Left lobe of liver (tissue), 2 donors: Measurements from ENCODE around the gene NEGR1. TPM values are rescaled to one million over a fixed set of nuclear protein-coding genes. Genes with fewer than 3 reads are reported as not detected.

Experiments
- ATAC-seq: fragments of 200-7000 bp; cut with Tn5 transposase; one replicate; pipeline ENCODE4 v1.9.1; 2020; ENCODE audit warnings: mild to moderate bottlenecking, moderate library complexity
- DNase-seq: peaks from one replicate; pipeline ENCODE4 v3.0.0-alpha.2; 2020; ENCODE audit warnings: low spot score
- total RNA-seq: library from RNA; stranded (reverse); gene quantifications from one replicate; pipeline ENCODE4 v1.2.1, GENCODE V29; 2021
- donor health status: DM: no; HTN: no; CAD: no; lungs with moderate emphysema.
- donor health status: DM: no; HTN: yes; CAD: no.

NEGR1 gene
- total RNA-seq, 1 donor from 2014 or later = 0.20 TPM

GRCh38 chr1:72051538-72051937 lies 230.8 kb downstream of the NEGR1 start:
- ATAC-seq (no peak), DNase-seq (no peak)

- no peak for ATAC-seq
- DNase-seq = no peak
These were observed 231.8 kb downstream of the NEGR1 start for GRCh38 chr1:72050551-72050950.

- ATAC-seq = peak; percentile 74
These were observed 244.5 kb downstream of the NEGR1 start for GRCh38 chr1:72037745-72038343.

GRCh38 chr1:72034827-72035226 lies 247.5 kb downstream of the NEGR1 start:
- no peak for ATAC-seq
- no peak for DNase-seq

More at GRCh38 chr1:72037745-72038343, 244.5 kb downstream of the NEGR1 start:
- no peak for DNase-seq

- DNase-seq (no peak), ATAC-seq (no peak)
These were observed 259.0 kb downstream of the NEGR1 start for GRCh38 chr1:72023063-72023930.

- ATAC-seq (no peak), DNase-seq (no peak)
These were observed 263.8 kb downstream of the NEGR1 start for GRCh38 chr1:72018562-72018961.

- no peak for ATAC-seq
- no peak for DNase-seq
These were observed 267.3 kb downstream of the NEGR1 start for GRCh38 chr1:72015006-72015405.

- ATAC-seq = no peak
- no peak for DNase-seq
These were observed 269.2 kb downstream of the NEGR1 start for GRCh38 chr1:72013161-72013560.

GRCh38 chr1:72011721-72012120 lies 270.6 kb downstream of the NEGR1 start:
- no peak for DNase-seq
- ATAC-seq = no peak

- ATAC-seq = no peak
- DNase-seq = no peak
These were observed 272.3 kb downstream of the NEGR1 start for GRCh38 chr1:72010094-72010431.

GRCh38 chr1:72009173-72010093 lies 272.9 kb downstream of the NEGR1 start:
- DNase-seq = no peak
- no peak for ATAC-seq

GRCh38 chr1:72007312-72007711 lies 275.0 kb downstream of the NEGR1 start:
- DNase-seq = no peak
- no peak for ATAC-seq

GRCh38 chr1:72006092-72006491 lies 276.2 kb downstream of the NEGR1 start:
- DNase-seq = no peak
- ATAC-seq = no peak

GRCh38 chr1:72003092-72003491 lies 279.2 kb downstream of the NEGR1 start:
- ATAC-seq = no peak
- no peak for DNase-seq

GRCh38 chr1:72000809-72001208 lies 281.5 kb downstream of the NEGR1 start:
- ATAC-seq = no peak
- DNase-seq = no peak

GRCh38 chr1:71994646-71995045 lies 287.7 kb downstream of the NEGR1 start:
- no peak for ATAC-seq
- no peak for DNase-seq

- DNase-seq = no peak
- no peak for ATAC-seq
These were observed 295.2 kb downstream of the NEGR1 start for GRCh38 chr1:71987181-71987580.

GRCh38 chr1:71986160-71986559 lies 296.2 kb downstream of the NEGR1 start:
- ATAC-seq (no peak), DNase-seq (no peak)

GRCh38 chr1:71980556-71980955 lies 301.8 kb downstream of the NEGR1 start:
- ATAC-seq (no peak), DNase-seq (no peak)

- DNase-seq = no peak
- ATAC-seq = no peak
These were observed 302.5 kb downstream of the NEGR1 start for GRCh38 chr1:71979882-71980281.

- DNase-seq = no peak
These were observed 314.7 kb downstream of the NEGR1 start for GRCh38 chr1:71967670-71968069.

More at GRCh38 chr1:71967670-71968069, 314.7 kb downstream of the NEGR1 start:
- ATAC-seq = no peak
